ENCODE data around the gene FAM193A.

GRCh38 chr4:2526559-2526958, 9.9 kb upstream of the FAM193A start:
- no peak for TF ChIP-seq CTCF (IDR thresholded peaks at IDR 0.05)
- no peak for TF ChIP-seq POLR2A (IDR thresholded peaks at IDR 0.05)
- TF ChIP-seq POLR2AphosphoS5 (IDR thresholded peaks at IDR 0.05), result no peak
